Common myeloid progenitor, CD34-positive (primary cell): ENCODE measurements around the gene IL3.

Experiments used
- CTCF ChIA-PET: fragments of 350-600 bp; sonication (Branson Sonifier 250); formaldehyde crosslinking; loops from one replicate; lab custom pipeline; 2021; ENCODE audit warnings: antibody characterized with exemption; lab: Charles Lee
- POLR2A ChIA-PET: fragments of 350-600 bp; sonication (Branson Sonifier 250); formaldehyde crosslinking; loops from one replicate; lab custom pipeline; 2021; ENCODE audit warnings: antibody characterized with exemption; lab: Charles Lee
- DNase-seq, 3 donors: peaks; one replicate each; pipeline versions ENCODE4 v3.0.0 to v3.0.0-alpha.2; 2013
- H3K27ac ChIP-seq, 2 experiments: 1 replicate in 1 of 2; 2 replicates in 1 of 2; pipeline ENCODE4 v1.7.0; 2013; ENCODE audit warnings: inconsistent platforms in 2 of 2, low read length in 2 of 2, mild to moderate bottlenecking in 2 of 2, low read depth in 1 of 2, moderate library complexity in 1 of 2; ENCODE audit not compliant: severe bottlenecking in 2 of 2, insufficient read depth in 1 of 2, poor library complexity in 1 of 2
- H3K27me3 ChIP-seq, 5 experiments: replicated peaks in 2 of 5; 1 replicate in 3 of 5; 2 replicates in 2 of 5; pipeline versions ENCODE4 v1.6.1 to v1.7.0; 2013; ENCODE audit warnings: low read length in 4 of 5, mild to moderate bottlenecking in 2 of 5, moderate library complexity in 2 of 5, inconsistent platforms in 1 of 5; ENCODE audit not compliant: insufficient read depth in 5 of 5, control insufficient read depth in 4 of 5
- H3K36me3 ChIP-seq, 4 experiments: 1 replicate in 2 of 4; 2 replicates in 2 of 4; pipeline versions ENCODE4 v1.6.1 to v1.7.0; 2013; ENCODE audit warnings: low read length in 3 of 4, control low read depth in 1 of 4, mild to moderate bottlenecking in 1 of 4; ENCODE audit not compliant: control insufficient read depth in 4 of 4, insufficient read depth in 4 of 4
- H3K4me1 ChIP-seq, 4 experiments: 1 replicate in 3 of 4; 2 replicates in 1 of 4; pipeline versions ENCODE4 v1.6.1 to v1.7.1; 2013; ENCODE audit warnings: low read length in 3 of 4, mild to moderate bottlenecking in 3 of 4, control low read depth in 1 of 4, inconsistent platforms in 1 of 4, moderate library complexity in 1 of 4; ENCODE audit not compliant: control insufficient read depth in 4 of 4, insufficient read depth in 4 of 4; ENCODE audit errors: control extremely low read depth in 1 of 4
- H3K4me3 ChIP-seq, 7 experiments: 1 replicate in 4 of 7; 2 replicates in 3 of 7; pipeline versions ENCODE4 v1.5.1 to v1.7.0; 2013; ENCODE audit warnings: mild to moderate bottlenecking in 7 of 7, low read length in 6 of 7, moderate library complexity in 6 of 7, inconsistent platforms in 2 of 7, low read depth in 2 of 7, control low read depth in 1 of 7; ENCODE audit not compliant: insufficient read depth in 4 of 7, control insufficient read depth in 1 of 7; ENCODE audit errors: extremely low read depth in 1 of 7
- H3K9me3 ChIP-seq, 5 experiments: 1 replicate in 4 of 5; 2 replicates in 1 of 5; pipeline versions ENCODE4 v1.6.1 to v1.7.1; 2013; ENCODE audit warnings: low read length in 4 of 5, mild to moderate bottlenecking in 2 of 5, inconsistent platforms in 1 of 5, low read depth in 1 of 5, moderate library complexity in 1 of 5; ENCODE audit not compliant: control insufficient read depth in 4 of 5, insufficient read depth in 2 of 5; ENCODE audit errors: control extremely low read depth in 1 of 5
- WGBS: methylation state at CpG from one replicate; pipeline ENCODE4 v1.1.5; 2013; ENCODE audit not compliant: insufficient coverage; 5-methylcytosine and 5-hydroxymethylcytosine counted together

IL3 gene

DNA sequence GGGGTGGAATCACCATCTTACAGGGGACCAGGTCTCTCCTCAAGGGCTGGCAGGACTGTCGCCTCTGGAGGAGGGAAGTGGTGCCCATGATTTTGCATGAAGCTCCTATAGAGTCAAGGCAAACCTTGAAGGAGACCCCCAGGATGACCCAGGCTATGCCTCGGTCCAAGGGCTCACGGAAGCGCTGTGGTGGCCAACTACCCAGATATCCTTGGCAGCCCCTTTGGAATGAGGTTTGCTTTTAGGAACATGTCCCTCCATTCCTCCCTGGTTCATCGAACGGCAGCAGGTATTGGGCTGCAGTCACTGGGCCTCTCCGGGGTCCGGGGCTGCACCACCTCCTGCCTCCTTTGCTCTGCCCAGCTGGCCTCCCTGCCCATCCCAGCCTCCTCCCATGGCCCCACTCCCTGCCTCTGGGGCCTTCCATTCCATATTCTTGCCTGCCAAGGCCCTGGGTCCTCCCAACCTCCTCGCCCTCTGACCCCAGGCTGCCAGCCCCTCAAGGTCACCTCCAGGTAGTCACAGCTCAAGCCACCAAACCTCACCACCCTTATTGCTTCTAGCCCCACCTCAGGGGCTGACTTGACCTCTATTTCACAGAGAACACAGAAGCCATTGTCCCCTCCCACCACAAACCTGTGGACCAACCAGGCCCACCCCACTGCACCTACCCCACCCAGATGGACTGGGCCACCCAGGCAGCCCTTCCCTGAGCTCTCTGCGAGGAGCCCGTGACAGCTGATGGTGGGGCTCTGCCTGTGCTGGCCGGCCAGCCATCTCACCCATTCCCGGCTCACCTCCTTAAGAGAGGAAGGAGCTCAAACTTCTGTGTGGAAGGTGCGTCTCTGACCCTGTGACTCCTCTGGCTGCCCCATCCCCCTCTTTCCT lies 3.6 kb upstream of the IL3 start:
- Histone ChIP-seq H3K4me1 (peaks cover 0 to 25% (median 16%) of the 10 kb centered on the region in 4 experiments), H3K27me3 (no peaks in the 10 kb centered on the region), H3K36me3 (no peaks in the 10 kb centered on the region), H3K9me3 (no peaks in the 10 kb centered on the region), H3K27ac (no peak overlapping the region), H3K4me3 (no peak overlapping the region)
- 91% methylated on average over 14 of the region's 14 CpGs for WGBS
- DNase-seq, result no peak
- ChIA-PET POLR2A (no interaction called here), CTCF (interaction anchor here (0.5 to 3.3 kb wide), 5 partner anchors 8 to 239 kb away, joined by 3 to 11 read pairs (median 7); partner anchors contain the start of gene ACSL6)

DNA sequence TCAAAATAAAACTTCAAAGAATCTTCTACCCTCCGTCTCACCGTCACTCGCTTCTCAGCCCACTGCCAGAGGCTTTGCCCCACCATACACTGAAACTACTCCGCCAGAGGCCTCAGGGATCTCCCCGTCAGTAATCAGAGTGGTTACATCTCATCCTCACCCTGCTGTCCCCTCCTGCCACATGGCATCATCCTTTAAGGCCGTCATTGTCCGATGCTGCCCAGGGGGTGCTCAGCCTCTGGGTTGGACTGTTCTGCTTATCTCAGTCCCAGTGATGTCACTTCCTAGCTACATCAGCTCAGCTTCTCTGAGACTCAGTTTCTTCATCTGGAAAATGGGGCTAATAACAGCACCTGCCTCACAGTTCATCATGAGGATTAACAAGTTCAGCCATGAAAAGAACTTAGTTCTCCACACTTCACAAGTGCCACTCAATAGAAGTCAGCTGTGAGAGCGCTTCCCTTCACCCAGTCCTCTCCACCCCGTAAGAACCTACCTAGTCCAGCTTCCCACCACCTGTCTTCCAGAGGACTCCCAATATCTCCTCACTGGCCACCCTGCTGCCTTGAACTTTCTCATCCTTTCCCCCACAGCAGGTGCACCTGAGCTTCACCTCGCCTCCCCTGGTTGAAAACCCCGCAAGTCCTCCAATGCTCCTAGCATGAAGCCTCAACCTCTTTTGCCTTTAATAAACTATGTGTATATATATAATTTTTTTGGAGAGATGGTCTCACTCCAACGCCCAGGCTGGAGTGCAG lies 2.8 kb upstream of the IL3 start:
- Histone ChIP-seq H3K27me3 (no peaks in the 10 kb centered on the region), H3K36me3 (no peaks in the 10 kb centered on the region), H3K4me1 (peaks cover 0 to 25% (median 16%) of the 10 kb centered on the region in 4 experiments), H3K9me3 (no peaks in the 10 kb centered on the region), H3K4me3 (no peak overlapping the region), H3K27ac (no peak overlapping the region)
- ChIA-PET POLR2A (no interaction called here), CTCF (interaction anchor here (0.8 to 3.3 kb wide), 4 partner anchors 47 to 247 kb away, joined by 4 to 11 read pairs (median 8); partner anchors contain the start of gene ACSL6)
- over 99% methylated on average over 9 of the region's 12 CpGs for WGBS
- DNase-seq, result no peak

DNA sequence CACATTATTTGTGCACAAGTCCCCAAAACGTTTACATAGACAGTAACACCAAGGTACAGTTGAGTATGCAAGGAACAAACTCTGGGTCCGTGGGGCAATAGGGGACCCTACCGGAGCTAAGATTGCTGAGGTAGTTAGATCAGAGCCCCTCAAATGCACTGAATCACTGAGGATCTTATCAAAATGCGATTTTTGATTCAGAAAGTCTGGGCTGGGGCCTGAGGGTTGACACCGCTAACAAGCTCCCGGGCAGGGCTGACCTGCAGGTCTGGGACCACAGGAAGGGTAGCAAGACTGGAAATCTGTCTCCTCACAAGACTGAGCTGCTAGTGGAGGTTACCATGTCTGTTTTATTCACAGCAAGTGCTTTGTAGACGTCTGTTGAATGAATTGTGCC lies 1.8 kb upstream of the IL3 start:
- Histone ChIP-seq H3K36me3 (no peaks in the 10 kb centered on the region), H3K9me3 (no peaks in the 10 kb centered on the region), H3K27ac (no peak overlapping the region), H3K4me1 (peaks cover 0 to 25% (median 16%) of the 10 kb centered on the region in 4 experiments), H3K27me3 (no peaks in the 10 kb centered on the region), H3K4me3 (no peak overlapping the region)
- ChIA-PET CTCF (interaction anchor here (0.8 to 3.3 kb wide), 4 partner anchors 48 to 248 kb away, joined by 4 to 11 read pairs (median 8); partner anchors contain the start of gene ACSL6), POLR2A (no interaction called here)
- no peak for DNase-seq
- 98% methylated on average over 7 of the region's 7 CpGs for WGBS

DNA sequence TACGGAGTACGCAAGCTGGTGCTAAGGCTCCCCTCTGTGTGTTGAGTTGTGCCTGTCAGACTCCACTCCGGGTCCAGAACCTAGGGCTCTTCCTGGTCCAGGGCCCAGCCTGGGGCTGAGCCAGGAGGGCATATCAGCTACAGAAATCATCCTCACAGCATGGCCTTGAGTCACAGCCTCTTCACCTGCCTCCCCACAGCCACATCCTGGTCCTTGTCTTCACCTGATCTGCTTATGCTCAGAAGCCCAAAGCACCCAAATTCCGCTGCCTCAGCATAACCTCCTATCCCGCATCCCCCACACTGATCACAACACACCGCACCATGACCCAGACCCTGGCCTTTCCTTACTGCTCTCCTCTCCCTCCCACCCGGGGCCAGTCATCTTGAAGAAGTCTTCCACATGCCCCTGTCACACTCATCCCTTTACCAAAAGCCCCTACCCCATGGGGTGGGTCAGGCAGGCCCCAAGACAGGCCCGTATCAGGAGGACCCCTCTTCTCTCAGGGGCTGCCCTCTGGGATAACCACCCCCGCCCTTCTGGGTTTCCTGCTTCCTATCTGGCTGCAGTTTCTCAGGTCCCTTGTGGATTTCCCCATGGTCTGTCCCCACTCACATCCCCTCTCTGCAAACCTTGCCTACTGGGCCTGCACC lies 1.3 kb upstream of the IL3 start:
- Histone ChIP-seq H3K4me3 (no peak overlapping the region), H3K36me3 (no peaks in the 10 kb centered on the region), H3K4me1 (peaks cover 0 to 25% (median 16%) of the 10 kb centered on the region in 4 experiments), H3K27ac (no peak overlapping the region), H3K9me3 (no peaks in the 10 kb centered on the region), H3K27me3 (no peaks in the 10 kb centered on the region)
- DNase-seq, result no peak
- POLR2A ChIA-PET, result no interaction called here
- 93% methylated on average over 9 of the region's 9 CpGs for WGBS
- CTCF ChIA-PET, result interaction anchor here (1.3 to 3.3 kb wide), 3 partner anchors 49 to 179 kb away, joined by 4 to 11 read pairs (median 11); partner anchors contain the start of gene ACSL6

DNA sequence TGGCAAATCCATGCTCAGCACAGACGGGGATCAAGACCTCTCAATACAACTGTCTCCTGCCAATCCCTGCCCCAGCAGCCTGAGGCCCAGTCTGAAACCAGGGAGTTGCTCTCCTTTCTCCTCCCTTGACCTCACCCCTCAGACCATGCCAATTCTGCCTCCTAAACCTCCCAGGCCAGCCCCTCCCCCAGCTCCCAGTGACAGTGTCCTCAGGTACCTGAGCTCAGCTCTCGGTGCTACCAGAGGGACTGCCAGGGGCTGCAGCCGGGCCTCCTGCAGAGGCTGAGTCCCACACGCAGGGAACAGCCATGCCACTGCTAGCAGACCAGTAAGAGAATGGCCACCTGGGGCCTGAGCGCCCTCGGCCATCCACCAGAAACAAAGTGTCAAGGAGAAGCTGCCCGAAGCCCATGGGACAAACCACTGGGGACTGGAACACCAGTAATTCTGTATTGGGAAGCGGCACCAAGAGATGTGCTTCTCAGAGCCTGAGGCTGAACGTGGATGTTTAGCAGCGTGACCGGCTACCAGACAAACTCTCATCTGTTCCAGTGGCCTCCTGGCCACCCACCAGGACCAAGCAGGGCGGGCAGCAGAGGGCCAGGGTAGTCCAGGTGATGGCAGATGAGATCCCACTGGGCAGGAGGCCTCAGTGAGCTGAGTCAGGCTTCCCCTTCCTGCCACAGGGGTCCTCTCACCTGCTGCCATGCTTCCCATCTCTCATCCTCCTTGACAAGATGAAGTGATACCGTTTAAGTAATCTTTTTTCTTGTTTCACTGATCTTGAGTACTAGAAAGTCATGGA lies 557 bp upstream of the IL3 start:
- Histone ChIP-seq H3K27me3 (no peaks in the 10 kb centered on the region), H3K4me3 (no peak overlapping the region), H3K27ac (no peak overlapping the region), H3K4me1 (peaks cover 0 to 25% (median 16%) of the 10 kb centered on the region in 4 experiments), H3K36me3 (no peaks in the 10 kb centered on the region), H3K9me3 (no peaks in the 10 kb centered on the region)
- ChIA-PET POLR2A (no interaction called here), CTCF (interaction anchor here (1.0 to 3.3 kb wide), 4 partner anchors 50 to 263 kb away, joined by 4 to 11 read pairs (median 8); partner anchors contain the start of genes ACSL6 and FNIP1)
- DNase-seq, result no peak
- WGBS, result 100% methylated on average over 8 of the region's 13 CpGs
